ENCODE data around the gene TNRC6B. TPM values are rescaled to one million over a fixed set of nuclear protein-coding genes. Genes with fewer than 3 reads are reported as not detected.
A peak's percentile ranks its signal among the peaks of the same experiment; 100 is the strongest.

TNRC6B gene
- total RNA-seq, 1 experiment from 2014 or later, result 62.7 TPM

DNA sequence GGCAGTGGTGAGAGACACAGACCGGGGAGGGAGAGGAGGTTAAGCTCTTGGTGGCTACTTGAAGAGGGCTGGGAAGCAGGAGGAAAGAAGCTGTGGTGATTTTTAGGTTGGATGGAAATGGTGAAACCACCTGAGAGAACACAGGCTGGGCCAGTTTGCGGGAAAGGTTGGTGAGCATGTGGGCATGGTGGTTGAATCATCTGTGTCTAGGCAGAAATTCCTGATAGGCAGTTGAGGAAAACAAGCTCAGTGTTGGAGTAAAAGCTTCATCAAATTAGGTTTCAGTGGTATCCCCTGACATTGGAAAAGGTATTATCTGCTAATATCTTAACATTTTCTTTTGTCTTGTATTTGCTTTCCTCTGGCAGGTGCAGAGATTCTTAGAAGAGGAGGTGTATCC is 188.3 kb downstream of the TNRC6B start:
- Histone ChIP-seq H3K79me2 (ENCODE audit: low read depth) (peaks cover 2% of the 10 kb centered on the region), H4K20me1 (ENCODE audit: insufficient read depth) (no peaks in the 10 kb centered on the region), H3K36me3 (ENCODE audit: low read depth) (peaks cover 52% of the 10 kb centered on the region), H3F3A (ENCODE audit: insufficient read depth, low read depth) (peaks cover 46% of the 10 kb centered on the region), H3K4me3 (no peak overlapping the region), H3K9me2 (ENCODE audit: insufficient read depth) (no peaks in the 10 kb centered on the region), H3K4me1 (replicated peaks; ENCODE audit: insufficient read depth) (no peaks in the 10 kb centered on the region), H3K9me3 (ENCODE audit: insufficient read depth, low read depth) (no peaks in the 10 kb centered on the region), H2AFZ (no peak overlapping the region), H3K27ac (no peak overlapping the region), H3K4me2 (no peak overlapping the region), H3K27me3 (ENCODE audit: insufficient read depth, low read depth) (no peaks in the 10 kb centered on the region)
- ChIA-PET CTCF (no interaction called here), POLR2A (ENCODE audit: unreplicated experiment) (no interaction called here)
- no TSS peak for BruUV-seq (replicated peaks)
- intact Hi-C loops (cut with micrococcal nuclease; ENCODE audit: unreplicated experiment), result no loop called here
- no peak for DNase-seq
- no peak for TF ChIP-seq EZH2 (IDR thresholded peaks at IDR 0.05; ENCODE audit: low read depth)
- TF ChIP-seq, protein P1, sequence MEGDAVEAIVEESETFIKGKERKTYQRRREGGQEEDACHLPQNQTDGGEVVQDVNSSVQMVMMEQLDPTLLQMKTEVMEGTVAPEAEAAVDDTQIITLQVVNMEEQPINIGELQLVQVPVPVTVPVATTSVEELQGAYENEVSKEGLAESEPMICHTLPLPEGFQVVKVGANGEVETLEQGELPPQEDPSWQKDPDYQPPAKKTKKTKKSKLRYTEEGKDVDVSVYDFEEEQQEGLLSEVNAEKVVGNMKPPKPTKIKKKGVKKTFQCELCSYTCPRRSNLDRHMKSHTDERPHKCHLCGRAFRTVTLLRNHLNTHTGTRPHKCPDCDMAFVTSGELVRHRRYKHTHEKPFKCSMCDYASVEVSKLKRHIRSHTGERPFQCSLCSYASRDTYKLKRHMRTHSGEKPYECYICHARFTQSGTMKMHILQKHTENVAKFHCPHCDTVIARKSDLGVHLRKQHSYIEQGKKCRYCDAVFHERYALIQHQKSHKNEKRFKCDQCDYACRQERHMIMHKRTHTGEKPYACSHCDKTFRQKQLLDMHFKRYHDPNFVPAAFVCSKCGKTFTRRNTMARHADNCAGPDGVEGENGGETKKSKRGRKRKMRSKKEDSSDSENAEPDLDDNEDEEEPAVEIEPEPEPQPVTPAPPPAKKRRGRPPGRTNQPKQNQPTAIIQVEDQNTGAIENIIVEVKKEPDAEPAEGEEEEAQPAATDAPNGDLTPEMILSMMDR (conservative IDR thresholded peaks at IDR 0.05), result no peak

DNA sequence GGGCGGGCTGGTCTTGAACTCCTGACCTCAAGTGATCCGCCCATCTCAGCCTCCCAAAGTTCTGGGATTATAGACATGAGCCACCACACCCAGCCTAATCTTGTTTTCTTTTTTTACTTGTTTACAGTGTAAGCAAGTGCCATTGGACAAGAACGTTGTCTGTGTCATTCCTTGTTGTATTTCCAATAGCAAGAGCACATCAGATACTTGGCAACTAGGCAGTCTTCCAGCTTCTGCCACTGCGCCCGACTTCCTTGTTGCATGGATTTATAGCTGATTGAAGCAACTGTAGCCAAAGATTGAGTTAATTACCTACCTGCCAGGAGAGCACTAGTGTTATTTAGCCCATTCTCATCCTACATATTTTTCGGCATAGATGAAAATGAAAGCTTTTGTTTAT is 189.6 kb downstream of the TNRC6B start:
- DNase-seq, result no peak
- no TSS peak for BruUV-seq (replicated peaks)

DNA sequence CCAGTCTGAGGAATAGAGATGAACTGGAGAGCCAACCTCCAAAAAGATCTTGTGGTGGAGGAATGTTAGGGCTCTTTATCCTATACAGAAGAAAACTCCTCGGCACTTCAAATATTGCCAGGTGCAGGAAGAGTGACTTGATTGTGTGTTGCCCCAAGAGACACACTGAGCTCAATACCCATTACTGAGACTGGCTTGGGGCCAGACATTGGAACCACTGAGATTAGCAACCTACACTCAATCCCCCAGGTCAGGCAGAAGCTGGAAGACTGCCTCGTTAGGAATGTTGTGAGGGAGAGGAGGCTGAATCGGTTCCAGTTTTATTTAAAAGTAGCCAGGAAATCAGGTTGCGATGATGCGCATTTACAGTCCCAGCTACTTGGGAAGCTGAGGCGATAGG is 190.3 kb downstream of the TNRC6B start:
- peaks cover 51% of the 10 kb centered on the region for H3F3A ChIP-seq (ENCODE audit: insufficient read depth, low read depth)
- peaks cover 33% of the 10 kb centered on the region for H3K36me3 ChIP-seq (ENCODE audit: low read depth)
- intact Hi-C loops (cut with micrococcal nuclease; ENCODE audit: unreplicated experiment), result no loop called here
- H3K9me2 ChIP-seq (ENCODE audit: insufficient read depth), result no peaks in the 10 kb centered on the region
- TF ChIP-seq EZH2 (IDR thresholded peaks at IDR 0.05; ENCODE audit: low read depth), result no peak
- TF ChIP-seq, protein P1 (conservative IDR thresholded peaks at IDR 0.05), result no peak
- H3K4me2 ChIP-seq, result no peak overlapping the region
- H2AFZ ChIP-seq, result no peak overlapping the region
- no peaks in the 10 kb centered on the region for H3K27me3 ChIP-seq (ENCODE audit: insufficient read depth, low read depth)
- no peak overlapping the region for H3K4me3 ChIP-seq
- H3K4me1 ChIP-seq (replicated peaks; ENCODE audit: insufficient read depth), result peaks cover 11% of the 10 kb centered on the region; the same call in 1 of the 2 replicates
- peaks cover 21% of the 10 kb centered on the region for H3K79me2 ChIP-seq (ENCODE audit: low read depth)
- POLR2A ChIA-PET (ENCODE audit: unreplicated experiment), result interaction anchor here (0.6 kb wide), 1 partner anchor 22 kb away, joined by 49 read pairs; no protein-coding TSS in a partner anchor
- no TSS peak for BruUV-seq (replicated peaks)
- 0 out of 2 replicates have a peak overlapping the region, but pooled peaks have one; percentile 33 for H3K27ac ChIP-seq
- CTCF ChIA-PET, result no interaction called here
- DNase-seq, result no peak
- no peaks in the 10 kb centered on the region for H4K20me1 ChIP-seq (ENCODE audit: insufficient read depth)
- H3K9me3 ChIP-seq (ENCODE audit: insufficient read depth, low read depth), result no peaks in the 10 kb centered on the region

More for the DNA sequence above, 189.6 kb downstream of the TNRC6B start:
- TF ChIP-seq, protein P1 (conservative IDR thresholded peaks at IDR 0.05), result no peak
- no peak for TF ChIP-seq EZH2 (IDR thresholded peaks at IDR 0.05; ENCODE audit: low read depth)
- ChIA-PET CTCF (no interaction called here), POLR2A (ENCODE audit: unreplicated experiment) (no interaction called here)
- H3K4me3 ChIP-seq, result no peak overlapping the region
- H3K4me1 ChIP-seq (replicated peaks; ENCODE audit: insufficient read depth), result peaks cover 7% of the 10 kb centered on the region; the same call in 1 of the 2 replicates
- peaks cover 39% of the 10 kb centered on the region for H3K36me3 ChIP-seq (ENCODE audit: low read depth)
- H3K9me2 ChIP-seq (ENCODE audit: insufficient read depth), result no peaks in the 10 kb centered on the region
- intact Hi-C loops (cut with micrococcal nuclease; ENCODE audit: unreplicated experiment), result no loop called here
- no peaks in the 10 kb centered on the region for H3K27me3 ChIP-seq (ENCODE audit: insufficient read depth, low read depth)
- peaks cover 46% of the 10 kb centered on the region for H3F3A ChIP-seq (ENCODE audit: insufficient read depth, low read depth)
- H4K20me1 ChIP-seq (ENCODE audit: insufficient read depth), result no peaks in the 10 kb centered on the region
- H3K4me2 ChIP-seq, result no peak overlapping the region
- no peaks in the 10 kb centered on the region for H3K9me3 ChIP-seq (ENCODE audit: insufficient read depth, low read depth)
- H2AFZ ChIP-seq, result no peak overlapping the region
- H3K79me2 ChIP-seq (ENCODE audit: low read depth), result peaks cover 14% of the 10 kb centered on the region
- no peak overlapping the region for H3K27ac ChIP-seq

All from PC-9 (cell line).